HCT116 (cell line): ENCODE data around the gene PPFIBP1. TPM values are rescaled to one million over a fixed set of nuclear protein-coding genes. Genes with fewer than 3 reads are reported as not detected.

Source experiments
- ATAC-seq: fragments of 200-7000 bp; cut with Tn5 transposase; 2 replicates; pipeline ENCODE4 v1.9.1; 2020; ENCODE audit warnings: mild to moderate bottlenecking, moderate library complexity
- BruUV-seq: library from RNA; stranded (reverse); fragments of 400-500 nt; replicated peaks from 2 replicates; lab custom pipeline; 2021; lab: Mats Ljungman, UMichigan
- CTCF ChIA-PET: fragments of 300-600 bp; sonication (Branson Sonifier 250); formaldehyde crosslinking; loops from one replicate; lab custom pipeline; 2021; ENCODE audit warnings: antibody characterized with exemption; lab: Charles Lee
- POLR2A ChIA-PET: fragments of 300-600, 350-600 bp; sonication (Branson Sonifier 250); formaldehyde crosslinking; loops from one replicate; lab custom pipeline; 2021; ENCODE audit warnings: antibody characterized with exemption; lab: Charles Lee
- RAD21 ChIA-PET, 2 experiments: fragments of 300-600 bp; sonication (Branson Sonifier 250); formaldehyde crosslinking; loops; one replicate each; lab custom pipeline; 2023; ENCODE audit warnings: low total read pairs in 2 of 2; ENCODE audit not compliant: uncharacterized antibody in 2 of 2, unreplicated experiment in 2 of 2, low non-redundant PET in 1 of 2; lab: Charles Lee
- DNase-seq: peaks from one replicate; pipeline ENCODE4 v3.0.0-alpha.2; 2010; ENCODE audit warnings: low read depth, low spot score
- H2AFZ ChIP-seq: fragments of 200-600 bp; shearing (Covaris generic), sonication (generic); 2 replicates; pipeline ENCODE4 v1.6.1; 2017; ENCODE audit warnings: low read depth, mixed run types, mixed read lengths, antibody characterized with exemption, low read length; ENCODE audit not compliant: poor library complexity, severe bottlenecking
- H3K27ac ChIP-seq: 2 replicates; pipeline ENCODE4 v1.5.1; 2012; ENCODE audit warnings: low read depth, low read length
- H3K27me3 ChIP-seq: fragments of 200-600 bp; sonication (generic); 2 replicates; pipeline ENCODE4 v1.6.1; 2016; ENCODE audit warnings: mixed run types, low read length, mixed read lengths; ENCODE audit not compliant: insufficient read depth
- H3K36me3 ChIP-seq, 2 experiments: fragments of 200-500 bp in 1 of 2; fragments of 200-600 bp in 1 of 2; sonication (Bioruptor generic) in 1 of 2; sonication (generic) in 1 of 2; 2 replicates each; pipeline versions ENCODE4 v1.5.1 to v1.6.1; 2014 to 2016; ENCODE audit warnings: low read length in 2 of 2, inconsistent platforms in 1 of 2, mixed read lengths in 1 of 2, mixed run types in 1 of 2; ENCODE audit not compliant: insufficient read depth in 2 of 2, control insufficient read depth in 1 of 2
- H3K4me1 ChIP-seq, 2 experiments: fragments of 200-600 bp in 1 of 2; sonication (generic) in 1 of 2; 2 replicates each; pipeline versions ENCODE4 v1.5.1 to v1.6.1; 2012 to 2017; ENCODE audit warnings: low read length in 2 of 2, inconsistent platforms in 1 of 2, mild to moderate bottlenecking in 1 of 2, mixed read lengths in 1 of 2, mixed run types in 1 of 2, moderate library complexity in 1 of 2; ENCODE audit not compliant: insufficient read depth in 2 of 2, control insufficient read depth in 1 of 2
- H3K4me2 ChIP-seq: fragments of 200-600 bp; sonication (generic); 2 replicates; pipeline ENCODE4 v1.6.1; 2017; ENCODE audit warnings: mixed run types, low read length, mixed read lengths
- H3K4me3 ChIP-seq, 2 experiments: fragments of 200-600 bp in 1 of 2; sonication (generic) in 1 of 2; replicated peaks in 1 of 2; 2 replicates each; pipeline ENCODE4 v1.5.1; 2011 to 2016; ENCODE audit warnings: low read length in 2 of 2, control low read depth in 1 of 2, low read depth in 1 of 2, mild to moderate bottlenecking in 1 of 2, mixed read lengths in 1 of 2, mixed run types in 1 of 2
- H3K79me2 ChIP-seq: fragments of 200-600 bp; sonication (generic); 2 replicates; pipeline ENCODE4 v1.6.1; 2017; ENCODE audit warnings: mild to moderate bottlenecking, mixed run types, low read length, moderate library complexity, mixed read lengths; ENCODE audit not compliant: insufficient read depth
- H3K9ac ChIP-seq: fragments of 200-600 bp; sonication (generic); 2 replicates; pipeline ENCODE4 v1.6.1; 2016; ENCODE audit warnings: low read length, mixed read lengths
- H3K9me2 ChIP-seq: fragments of 200-600 bp; sonication (generic), shearing (Covaris generic); 2 replicates; pipeline ENCODE4 v1.6.1; 2017; ENCODE audit warnings: mixed run types, mild to moderate bottlenecking, moderate library complexity; ENCODE audit not compliant: insufficient read depth
- H3K9me3 ChIP-seq, 2 experiments: fragments of 200-500 bp in 1 of 2; fragments of 200-600 bp in 1 of 2; sonication (Bioruptor generic) in 1 of 2; sonication (generic) in 1 of 2; 2 replicates each; pipeline ENCODE4 v1.6.1; 2014 to 2017; ENCODE audit warnings: low read length in 2 of 2, mixed read lengths in 2 of 2, inconsistent platforms in 1 of 2, low read depth in 1 of 2, mild to moderate bottlenecking in 1 of 2, mixed run types in 1 of 2, moderate library complexity in 1 of 2; ENCODE audit not compliant: control insufficient read depth in 1 of 2, insufficient read depth in 1 of 2
- H4K20me1 ChIP-seq: fragments of 200-600 bp; sonication (generic), shearing (Covaris generic); 2 replicates; pipeline ENCODE4 v1.6.1; 2017; ENCODE audit warnings: mixed run types, mild to moderate bottlenecking, moderate library complexity; ENCODE audit not compliant: insufficient read depth
- CBX3 ChIP-seq: IDR thresholded peaks from 2 replicates; pipeline ENCODE4 v1.6.1; 2012; ENCODE audit warnings: low read depth
- CEBPB ChIP-seq: IDR thresholded peaks from 2 replicates; pipeline ENCODE4 v1.6.1; 2012; ENCODE audit warnings: low read depth
- EGR1 ChIP-seq: IDR thresholded peaks from 2 replicates; pipeline ENCODE4 v1.6.1; 2012; ENCODE audit warnings: low read depth
- ELF1 ChIP-seq: IDR thresholded peaks from 2 replicates; pipeline ENCODE4 v1.6.1; 2012; ENCODE audit warnings: low read depth, borderline replicate concordance
- EZH2 ChIP-seq: fragments of 200-600 bp; sonication (generic); IDR thresholded peaks from 2 replicates; pipeline ENCODE4 v1.6.1; 2017; ENCODE audit warnings: antibody characterized with exemption, mixed run types
- EZH2phosphoT487 ChIP-seq: fragments of 200-600 bp; IDR thresholded peaks from 2 replicates; pipeline ENCODE4 v1.6.1; 2018; ENCODE audit warnings: antibody characterized with exemption, borderline replicate concordance
- FOSL1 ChIP-seq: IDR thresholded peaks from 2 replicates; pipeline ENCODE4 v1.6.1; 2012; ENCODE audit warnings: low read depth
- JUND ChIP-seq: IDR thresholded peaks from 2 replicates; pipeline ENCODE4 v1.6.1; 2012
- POLR2A ChIP-seq: IDR thresholded peaks from 2 replicates; pipeline ENCODE4 v1.7.0; 2011; ENCODE audit warnings: borderline replicate concordance; ENCODE audit not compliant: insufficient read depth, insufficient read length; ENCODE audit errors: extremely low read depth
- POLR2AphosphoS5 ChIP-seq: IDR thresholded peaks from 2 replicates; pipeline ENCODE4 v1.6.1; 2011; ENCODE audit warnings: mild to moderate bottlenecking, low read depth, low read length, moderate library complexity
- RAD21 ChIP-seq: IDR thresholded peaks from 2 replicates; pipeline ENCODE4 v1.6.1; 2012; ENCODE audit warnings: low read depth, mild to moderate bottlenecking
- SIN3A ChIP-seq: IDR thresholded peaks from 2 replicates; pipeline ENCODE4 v1.6.1; 2012; ENCODE audit warnings: low read depth
- SP1 ChIP-seq: IDR thresholded peaks from 2 replicates; pipeline ENCODE4 v1.6.1; 2012; ENCODE audit warnings: low read depth
- TCF7L2 ChIP-seq: IDR thresholded peaks from 2 replicates; pipeline ENCODE4 v1.7.0; 2011; ENCODE audit warnings: borderline replicate concordance, inconsistent platforms; ENCODE audit not compliant: insufficient read depth, insufficient read length; ENCODE audit errors: extremely low read depth
- YY1 ChIP-seq: IDR thresholded peaks from 2 replicates; pipeline ENCODE4 v1.6.1; 2011; ENCODE audit warnings: low read length, low read depth, moderate library complexity, mild to moderate bottlenecking; ENCODE audit not compliant: insufficient replicate concordance; ENCODE audit errors: extremely low read depth
- ZFX ChIP-seq: fragments of 450-650 bp; IDR thresholded peaks from 2 replicates; pipeline ENCODE4 v1.6.1; 2017
- ZNF274 ChIP-seq: fragments of 200-500 bp; sonication (Bioruptor generic); IDR thresholded peaks from 2 replicates; pipeline ENCODE4 v1.6.1; 2014; ENCODE audit warnings: mild to moderate bottlenecking, low read depth, low read length, inconsistent platforms
- intact Hi-C: fragments of 100-400 bp; cut with micrococcal nuclease; formaldehyde crosslinking; loops from 2 replicates; pipeline ENCODE4 v1.10.0; 2022
- total RNA-seq: library from RNA; stranded (reverse); gene quantifications from one replicate; pipeline ENCODE4 v1.2.1, GENCODE V29; 2021; ENCODE audit not compliant: unreplicated experiment
- TF ChIP-seq, protein P1 (sequence below): IDR thresholded peaks from 2 replicates; pipeline ENCODE4 v1.6.1; 2011; ENCODE audit warnings: mild to moderate bottlenecking, low read length, moderate library complexity; ENCODE audit not compliant: insufficient replicate concordance; ENCODE audit errors: extremely low read depth
- TF ChIP-seq, protein P2 (sequence below): IDR thresholded peaks from 2 replicates; pipeline ENCODE4 v1.6.1; 2012
- TF ChIP-seq, protein P3 (sequence below), 3 experiments: fragments of 200-600 bp in 1 of 3; sonication (generic) in 1 of 3; IDR thresholded peaks in 2 of 3; conservative IDR thresholded peaks in 1 of 3; 2 replicates each; pipeline ENCODE4 v1.5.1; 2012 to 2017; ENCODE audit warnings: low read depth in 2 of 3, low read length in 2 of 3, antibody characterized with exemption in 1 of 3, borderline replicate concordance in 1 of 3, control low read depth in 1 of 3, mild to moderate bottlenecking in 1 of 3, mixed read lengths in 1 of 3, mixed run types in 1 of 3, moderate library complexity in 1 of 3; ENCODE audit not compliant: insufficient read depth in 1 of 3
- TF ChIP-seq, protein P4 (sequence below): IDR thresholded peaks from 2 replicates; pipeline ENCODE4 v1.6.1; 2012

Gene PPFIBP1
- total RNA-seq, 1 experiment from 2014 or later = 102 TPM

DNA sequence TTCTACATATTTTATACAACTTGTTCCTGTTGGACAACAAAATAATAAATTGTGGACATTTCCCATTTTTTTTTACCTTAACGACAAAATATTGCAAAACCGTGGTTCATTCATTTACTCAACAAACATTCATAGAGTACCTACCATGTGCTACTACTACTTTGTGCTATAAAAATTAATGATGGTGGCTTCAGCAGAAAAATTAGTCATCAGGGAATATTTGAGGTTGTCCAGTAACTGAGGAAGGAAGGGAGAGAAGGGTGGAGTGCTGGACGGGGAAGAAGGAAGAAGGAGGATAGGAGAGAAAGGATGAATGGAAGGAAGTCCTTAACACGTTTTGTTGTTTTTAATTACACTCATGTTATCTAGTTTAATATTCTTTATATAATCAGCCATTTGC lies 53.7 kb downstream of the PPFIBP1 start (continued):
- TF ChIP-seq, protein P1, sequence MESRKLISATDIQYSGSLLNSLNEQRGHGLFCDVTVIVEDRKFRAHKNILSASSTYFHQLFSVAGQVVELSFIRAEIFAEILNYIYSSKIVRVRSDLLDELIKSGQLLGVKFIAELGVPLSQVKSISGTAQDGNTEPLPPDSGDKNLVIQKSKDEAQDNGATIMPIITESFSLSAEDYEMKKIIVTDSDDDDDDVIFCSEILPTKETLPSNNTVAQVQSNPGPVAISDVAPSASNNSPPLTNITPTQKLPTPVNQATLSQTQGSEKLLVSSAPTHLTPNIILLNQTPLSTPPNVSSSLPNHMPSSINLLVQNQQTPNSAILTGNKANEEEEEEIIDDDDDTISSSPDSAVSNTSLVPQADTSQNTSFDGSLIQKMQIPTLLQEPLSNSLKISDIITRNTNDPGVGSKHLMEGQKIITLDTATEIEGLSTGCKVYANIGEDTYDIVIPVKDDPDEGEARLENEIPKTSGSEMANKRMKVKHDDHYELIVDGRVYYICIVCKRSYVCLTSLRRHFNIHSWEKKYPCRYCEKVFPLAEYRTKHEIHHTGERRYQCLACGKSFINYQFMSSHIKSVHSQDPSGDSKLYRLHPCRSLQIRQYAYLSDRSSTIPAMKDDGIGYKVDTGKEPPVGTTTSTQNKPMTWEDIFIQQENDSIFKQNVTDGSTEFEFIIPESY = no peak
- no peak for TF ChIP-seq CEBPB
- no peak for TF ChIP-seq POLR2AphosphoS5
- no peak for TF ChIP-seq ZNF274
- no peak for TF ChIP-seq TCF7L2
- TF ChIP-seq, protein P2, sequence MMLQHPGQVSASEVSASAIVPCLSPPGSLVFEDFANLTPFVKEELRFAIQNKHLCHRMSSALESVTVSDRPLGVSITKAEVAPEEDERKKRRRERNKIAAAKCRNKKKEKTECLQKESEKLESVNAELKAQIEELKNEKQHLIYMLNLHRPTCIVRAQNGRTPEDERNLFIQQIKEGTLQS = no peak
- TF ChIP-seq CBX3 = no peak
- no peak for TF ChIP-seq JUND
- TF ChIP-seq, protein P3, sequence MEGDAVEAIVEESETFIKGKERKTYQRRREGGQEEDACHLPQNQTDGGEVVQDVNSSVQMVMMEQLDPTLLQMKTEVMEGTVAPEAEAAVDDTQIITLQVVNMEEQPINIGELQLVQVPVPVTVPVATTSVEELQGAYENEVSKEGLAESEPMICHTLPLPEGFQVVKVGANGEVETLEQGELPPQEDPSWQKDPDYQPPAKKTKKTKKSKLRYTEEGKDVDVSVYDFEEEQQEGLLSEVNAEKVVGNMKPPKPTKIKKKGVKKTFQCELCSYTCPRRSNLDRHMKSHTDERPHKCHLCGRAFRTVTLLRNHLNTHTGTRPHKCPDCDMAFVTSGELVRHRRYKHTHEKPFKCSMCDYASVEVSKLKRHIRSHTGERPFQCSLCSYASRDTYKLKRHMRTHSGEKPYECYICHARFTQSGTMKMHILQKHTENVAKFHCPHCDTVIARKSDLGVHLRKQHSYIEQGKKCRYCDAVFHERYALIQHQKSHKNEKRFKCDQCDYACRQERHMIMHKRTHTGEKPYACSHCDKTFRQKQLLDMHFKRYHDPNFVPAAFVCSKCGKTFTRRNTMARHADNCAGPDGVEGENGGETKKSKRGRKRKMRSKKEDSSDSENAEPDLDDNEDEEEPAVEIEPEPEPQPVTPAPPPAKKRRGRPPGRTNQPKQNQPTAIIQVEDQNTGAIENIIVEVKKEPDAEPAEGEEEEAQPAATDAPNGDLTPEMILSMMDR (IDR thresholded peaks at IDR 0.05 in 2 of 3, conservative IDR thresholded peaks at IDR 0.05 in 1 of 3; ENCODE audit: borderline replicate concordance in 1 of 3, insufficient read depth in 1 of 3, low read depth in 2 of 3, low read length in 2 of 3) = no peak

DNA sequence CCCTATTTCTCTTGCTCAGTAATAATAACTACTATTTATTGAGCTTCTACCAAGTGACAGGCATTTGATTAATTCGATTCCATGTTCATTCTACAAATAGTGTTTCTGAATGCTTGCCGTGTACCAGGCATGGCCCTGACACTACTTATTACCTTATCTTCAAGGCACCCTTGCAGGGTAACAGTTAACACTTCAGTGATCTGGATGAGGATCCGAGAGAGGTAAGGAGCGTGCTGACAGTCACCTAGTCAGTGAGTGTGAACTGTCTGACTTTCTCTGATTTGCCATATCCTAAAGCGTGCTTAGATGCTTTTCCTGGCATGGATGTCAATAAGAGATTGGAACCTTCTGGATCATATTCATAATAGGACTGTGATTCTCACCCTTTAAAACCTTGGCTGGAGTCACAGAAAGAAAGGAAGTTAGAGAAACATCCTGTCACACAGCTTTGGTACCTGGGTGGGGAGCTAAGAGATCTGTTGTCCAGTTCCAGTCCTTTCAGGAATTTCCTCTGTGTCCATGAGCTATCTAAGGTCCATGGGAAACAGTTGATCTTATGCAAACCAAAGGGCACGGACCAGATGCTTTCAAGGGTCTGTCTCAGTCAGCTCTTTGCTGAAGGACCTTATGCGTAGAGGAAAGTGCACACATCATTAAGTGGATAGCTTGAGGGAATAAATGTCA lies 54.8 kb downstream of the PPFIBP1 start:
- Histone ChIP-seq H2AFZ (no peak overlapping the region), H3K4me2 (no peak overlapping the region), H3K4me1 (peaks cover 53 to 70% of the 10 kb centered on the region in 2 experiments), H4K20me1 (no peaks in the 10 kb centered on the region), H3K9me2 (no peaks in the 10 kb centered on the region), H3K9ac (no peak overlapping the region), H3K27ac (no peak overlapping the region), H3K4me3 (no peak overlapping the region), H3K79me2 (peaks cover 58% of the 10 kb centered on the region), H3K9me3 (no peaks in the 10 kb centered on the region), H3K27me3 (no peaks in the 10 kb centered on the region), H3K36me3 (peaks cover 0 to 3% of the 10 kb centered on the region in 2 experiments; a peak in 2 of 4 replicates)
- no TSS peak for BruUV-seq
- intact Hi-C loops = no loop called here
- POLR2A ChIA-PET = no interaction called here
- RAD21 ChIA-PET = no interaction called here
- no peak for ATAC-seq
- CTCF ChIA-PET = no interaction called here
- no peak for DNase-seq
- no peak for TF ChIP-seq YY1
- TF ChIP-seq TCF7L2 = no peak
- no peak for TF ChIP-seq ZFX
- no peak for TF ChIP-seq SP1
- TF ChIP-seq SIN3A = no peak
- no peak for TF ChIP-seq EZH2
- TF ChIP-seq ELF1 = no peak
- no peak for TF ChIP-seq POLR2A
- no peak for TF ChIP-seq EZH2phosphoT487
- TF ChIP-seq CEBPB = no peak
- TF ChIP-seq CBX3 = no peak
- TF ChIP-seq FOSL1 = no peak
- TF ChIP-seq EGR1 = no peak
- TF ChIP-seq ZNF274 = no peak
- no peak for TF ChIP-seq RAD21
- TF ChIP-seq, protein P2 = no peak
- TF ChIP-seq, protein P4, sequence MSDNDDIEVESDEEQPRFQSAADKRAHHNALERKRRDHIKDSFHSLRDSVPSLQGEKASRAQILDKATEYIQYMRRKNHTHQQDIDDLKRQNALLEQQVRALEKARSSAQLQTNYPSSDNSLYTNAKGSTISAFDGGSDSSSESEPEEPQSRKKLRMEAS = no peak
